Right atrium auricular region (tissue), 2 donors: ENCODE data around the gene CDKAL1. TPM values are rescaled to one million over a fixed set of nuclear protein-coding genes. Genes with fewer than 3 reads are reported as not detected.

Experiments
- DNase-seq: peaks from one replicate; pipeline ENCODE4 v3.0.0-alpha.2; 2019; ENCODE audit warnings: low spot score
- H3K27ac ChIP-seq, 2 donors: fragments of 200-600 bp; sonication (generic); 1 replicate in 1 of 2; 2 replicates in 1 of 2; pipeline ENCODE4 v1.5.1; 2016 to 2019
- H3K27me3 ChIP-seq, 2 donors: fragments of 200-600 bp; sonication (generic); one replicate each; pipeline versions ENCODE4 v1.5.1 to v1.6.0; 2017 to 2019
- H3K36me3 ChIP-seq: fragments of 200-600 bp; sonication (generic); one replicate; pipeline ENCODE4 v1.5.1; 2016
- H3K4me1 ChIP-seq, 2 donors: fragments of 200-600 bp; sonication (generic); one replicate each; pipeline versions ENCODE4 v1.5.1 to v1.6.0; 2017 to 2019
- H3K4me3 ChIP-seq, 2 donors: fragments of 200-600 bp; sonication (generic); 1 replicate in 1 of 2; 2 replicates in 1 of 2; pipeline ENCODE4 v1.5.1; 2017 to 2019; ENCODE audit warnings: mild to moderate bottlenecking in 1 of 2, moderate library complexity in 1 of 2
- H3K9me3 ChIP-seq, 2 donors: fragments of 200-600 bp; sonication (generic); one replicate each; pipeline ENCODE4 v1.5.1; 2019
- total RNA-seq, 2 donors: library from RNA; depleted of rRNA; stranded (reverse); fragments of >200 nt; gene quantifications; one replicate each; pipeline ENCODE4 v1.1.0, GENCODE V29; 2016
- TF ChIP-seq, protein P1 (sequence below), 2 donors: fragments of 200-600 bp; sonication (generic); IDR thresholded peaks; one replicate each; pipeline ENCODE4 v1.5.1; 2019; ENCODE audit warnings: antibody characterized with exemption in 2 of 2

CDKAL1 gene
- total RNA-seq, 2 donors from 2014 or later: 8.8 to 10.5 TPM

DNA sequence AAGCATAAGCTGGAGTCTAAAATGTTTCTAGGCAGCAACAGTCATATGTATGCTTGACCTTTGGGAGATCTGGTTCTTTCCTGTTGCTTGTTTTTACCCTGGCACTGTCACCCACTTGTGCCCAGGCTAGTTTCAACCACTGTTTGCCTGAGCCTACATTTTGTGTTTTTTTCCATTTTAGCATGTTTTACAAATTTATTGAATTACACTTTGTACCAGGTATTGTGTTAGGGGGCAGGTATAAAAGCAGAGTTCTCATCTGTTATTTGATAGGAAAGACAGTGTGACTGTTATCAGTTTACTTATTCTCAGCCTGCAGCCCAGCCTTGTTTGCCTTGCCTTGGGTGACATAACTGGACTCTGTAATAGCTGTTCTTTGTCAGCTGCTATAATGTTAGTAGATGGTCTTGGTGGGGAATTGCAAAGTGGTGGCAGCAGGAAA is 147.0 kb downstream of the CDKAL1 start:
- Histone ChIP-seq H3K4me1 (no peaks in the 10 kb centered on the region), H3K4me3 (no peak overlapping the region), H3K9me3 (no peaks in the 10 kb centered on the region), H3K27me3 (no peaks in the 10 kb centered on the region), H3K36me3 (no peaks in the 10 kb centered on the region), H3K27ac (no peak overlapping the region)
- TF ChIP-seq, protein P1, sequence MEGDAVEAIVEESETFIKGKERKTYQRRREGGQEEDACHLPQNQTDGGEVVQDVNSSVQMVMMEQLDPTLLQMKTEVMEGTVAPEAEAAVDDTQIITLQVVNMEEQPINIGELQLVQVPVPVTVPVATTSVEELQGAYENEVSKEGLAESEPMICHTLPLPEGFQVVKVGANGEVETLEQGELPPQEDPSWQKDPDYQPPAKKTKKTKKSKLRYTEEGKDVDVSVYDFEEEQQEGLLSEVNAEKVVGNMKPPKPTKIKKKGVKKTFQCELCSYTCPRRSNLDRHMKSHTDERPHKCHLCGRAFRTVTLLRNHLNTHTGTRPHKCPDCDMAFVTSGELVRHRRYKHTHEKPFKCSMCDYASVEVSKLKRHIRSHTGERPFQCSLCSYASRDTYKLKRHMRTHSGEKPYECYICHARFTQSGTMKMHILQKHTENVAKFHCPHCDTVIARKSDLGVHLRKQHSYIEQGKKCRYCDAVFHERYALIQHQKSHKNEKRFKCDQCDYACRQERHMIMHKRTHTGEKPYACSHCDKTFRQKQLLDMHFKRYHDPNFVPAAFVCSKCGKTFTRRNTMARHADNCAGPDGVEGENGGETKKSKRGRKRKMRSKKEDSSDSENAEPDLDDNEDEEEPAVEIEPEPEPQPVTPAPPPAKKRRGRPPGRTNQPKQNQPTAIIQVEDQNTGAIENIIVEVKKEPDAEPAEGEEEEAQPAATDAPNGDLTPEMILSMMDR (IDR thresholded peaks at IDR 0.05): no peak
- DNase-seq: no peak

DNA sequence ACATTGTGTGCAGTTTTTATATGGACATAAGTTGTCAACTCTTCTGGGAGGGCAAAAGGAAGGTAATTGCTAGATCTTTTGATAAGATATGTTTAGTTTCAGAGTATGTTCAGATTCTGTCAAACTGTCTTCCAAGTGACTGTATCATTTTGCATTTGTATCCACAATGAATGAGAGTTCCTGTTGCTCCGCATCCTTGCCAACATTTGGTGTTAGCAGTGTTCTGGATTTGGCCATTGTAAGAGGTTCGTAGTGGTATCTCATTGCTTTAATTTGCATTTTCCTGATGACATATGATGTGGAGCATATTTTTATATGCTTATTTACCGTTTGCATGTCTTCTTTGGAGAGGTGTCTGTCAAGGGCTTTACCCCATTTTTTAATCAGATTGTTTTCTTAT is 150.2 kb downstream of the CDKAL1 start:
- no peak overlapping the region for H3K4me3 ChIP-seq
- H3K4me1 ChIP-seq: peaks cover 0 to 5% of the 10 kb centered on the region in 2 donors
- no peak for DNase-seq
- TF ChIP-seq, protein P1 (IDR thresholded peaks at IDR 0.05): no peak
- no peaks in the 10 kb centered on the region for H3K9me3 ChIP-seq
- H3K27me3 ChIP-seq: no peaks in the 10 kb centered on the region
- H3K36me3 ChIP-seq: no peaks in the 10 kb centered on the region
- H3K27ac ChIP-seq: no peak overlapping the region

DNA sequence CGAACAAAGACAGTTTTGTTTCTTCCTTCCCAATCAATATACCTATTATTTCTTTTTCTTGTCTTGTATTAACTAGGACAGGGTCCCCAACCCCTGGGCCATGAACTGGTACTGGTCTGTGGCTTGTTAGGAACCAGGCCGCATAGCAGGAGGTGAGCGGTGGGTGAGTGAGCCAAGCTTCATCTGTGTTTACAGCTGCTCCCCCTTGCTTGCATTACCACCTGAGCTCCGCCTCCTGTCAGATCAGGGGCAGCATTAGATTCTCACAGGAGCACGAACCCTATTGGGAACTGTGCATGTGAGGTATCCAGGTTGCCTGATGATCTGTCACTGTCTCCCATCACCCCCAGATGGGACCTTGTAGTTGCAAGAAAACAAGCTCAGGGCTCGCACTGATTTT is 151.9 kb downstream of the CDKAL1 start:
- TF ChIP-seq, protein P1 (IDR thresholded peaks at IDR 0.05): no peak
- H3K27me3 ChIP-seq: no peaks in the 10 kb centered on the region
- no peak for DNase-seq
- H3K9me3 ChIP-seq: no peaks in the 10 kb centered on the region
- H3K4me3 ChIP-seq: no peak overlapping the region
- H3K27ac ChIP-seq: no peak overlapping the region
- H3K4me1 ChIP-seq: peaks cover 0 to 5% of the 10 kb centered on the region in 2 donors
- no peaks in the 10 kb centered on the region for H3K36me3 ChIP-seq

DNA sequence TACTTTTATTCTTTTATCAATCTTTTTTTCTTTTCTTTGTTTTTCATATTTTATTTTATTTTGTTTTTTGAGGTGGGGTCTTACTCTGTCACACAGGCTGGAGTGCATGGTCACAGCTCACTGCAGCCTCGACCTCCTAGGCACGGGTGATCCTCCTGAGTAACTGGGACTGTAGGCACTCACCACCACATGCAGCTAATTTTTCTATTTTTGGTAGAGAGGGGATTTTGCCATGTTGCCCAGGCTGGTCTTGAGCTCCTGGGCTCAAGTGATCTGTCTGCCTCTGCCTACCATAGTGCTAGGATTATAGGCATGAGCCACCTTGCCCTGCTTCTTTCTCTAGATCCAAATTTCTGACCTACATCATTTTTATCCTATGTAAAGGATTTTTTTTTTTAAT is 153.2 kb downstream of the CDKAL1 start:
- Histone ChIP-seq H3K9me3 (no peaks in the 10 kb centered on the region), H3K27ac (no peak overlapping the region), H3K27me3 (no peaks in the 10 kb centered on the region), H3K36me3 (no peaks in the 10 kb centered on the region), H3K4me3 (no peak overlapping the region), H3K4me1 (peaks cover 0 to 5% of the 10 kb centered on the region in 2 donors)
- DNase-seq: no peak
- TF ChIP-seq, protein P1 (IDR thresholded peaks at IDR 0.05): no peak

DNA sequence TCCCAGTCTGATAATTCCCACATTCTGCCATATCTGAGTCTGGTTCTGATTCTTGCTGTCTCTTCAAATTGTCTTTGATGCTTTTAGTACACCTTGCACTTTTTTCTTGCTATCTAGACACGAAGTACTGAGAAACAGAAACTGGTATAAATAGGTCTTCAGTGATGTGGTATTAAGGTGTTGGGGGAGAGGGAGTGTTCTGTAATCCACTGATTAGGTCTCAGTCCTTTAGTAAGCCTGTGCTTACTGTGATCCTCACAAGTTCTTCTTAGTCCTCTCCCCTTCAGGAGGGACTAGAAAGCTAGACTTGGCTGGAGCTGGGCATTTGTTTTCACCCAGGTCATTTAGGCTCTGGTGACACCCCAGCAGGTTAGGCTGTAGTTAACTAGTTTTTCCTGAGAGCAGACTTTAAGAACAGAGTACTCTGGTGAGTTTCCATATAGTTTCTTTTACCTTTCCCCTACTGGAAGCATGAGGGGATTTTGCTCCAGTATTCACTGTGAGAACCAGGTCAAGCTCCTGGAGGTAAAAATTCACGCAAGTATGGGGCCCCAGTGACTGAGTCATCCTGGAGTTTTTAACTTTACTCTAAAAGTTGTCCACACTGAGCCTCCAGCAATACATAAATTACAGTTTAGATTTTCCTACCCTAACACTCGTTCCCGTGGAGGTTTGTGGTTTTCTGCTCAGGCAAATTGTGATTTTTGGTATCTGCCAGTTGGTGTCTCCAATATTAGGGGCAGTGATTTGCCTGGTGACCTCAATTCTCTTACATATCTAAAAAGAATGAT is 154.6 kb downstream of the CDKAL1 start:
- Histone ChIP-seq H3K4me3 (no peak overlapping the region), H3K9me3 (no peaks in the 10 kb centered on the region), H3K27me3 (no peaks in the 10 kb centered on the region), H3K36me3 (no peaks in the 10 kb centered on the region), H3K4me1 (peaks cover 0 to 5% of the 10 kb centered on the region in 2 donors), H3K27ac (no peak overlapping the region)
- TF ChIP-seq, protein P1 (IDR thresholded peaks at IDR 0.05): no peak
- no peak for DNase-seq
